Stimulated activated effector memory CD8-positive, alpha-beta T cell treated with anti-CD3 and anti-CD28 coated beads, Interleukin-12 subunit alpha, Interleukin-12 subunit beta, amount 100 ng/mL, for 72 hours (primary cell): Measurements from ENCODE around the gene S1PR4.
A peak's percentile ranks its signal among the peaks of the same experiment; 100 is the strongest.

Experiments used
- ATAC-seq: fragments of 150-1000 bp; cut with Tn5 transposase; 2 replicates; pipeline ENCODE4 v1.10.0; 2021
- DNase-seq, 2 donors: peaks; one replicate each; pipeline ENCODE4 v3.0.0; 2021 to 2022; ENCODE audit warnings: low spot score in 2 of 2
- H3K27ac Mint-ChIP-seq: one replicate; pipeline ENCODE4 v1.8.0; 2022; ENCODE audit warnings: mild to moderate bottlenecking, mixed read lengths
- H3K36me3 Mint-ChIP-seq: one replicate; pipeline ENCODE4 v1.8.0; 2022; ENCODE audit warnings: mild to moderate bottlenecking, mixed read lengths
- H3K4me1 Mint-ChIP-seq: one replicate; pipeline ENCODE4 v1.8.0; 2022; ENCODE audit warnings: mixed read lengths
- H3K4me3 Mint-ChIP-seq: one replicate; pipeline ENCODE4 v1.8.0; 2022; ENCODE audit warnings: mild to moderate bottlenecking, mixed read lengths
- H3K9me3 Mint-ChIP-seq: one replicate; pipeline ENCODE4 v1.8.0; 2022; ENCODE audit warnings: mixed read lengths

S1PR4 gene

GRCh38 chr19:3178377-3178972 lies at the start of gene S1PR4:
Gene S1PR4, plus strand, starts transcription at chr19:3178769. Its CDS starts 24 bp downstream, at chr19:3178793.
- ATAC-seq (peak; percentile 79), DNase-seq (peak; percentile 43 to 85)
- H3K27ac Mint-ChIP-seq, result peak within 1 kb of the TSS; percentile 95

GRCh38 chr19:3129112-3129511 lies 49.5 kb upstream of the S1PR4 start:
- Mint-ChIP-seq H3K4me1 (peaks cover 32% of the 10 kb centered on the region), H3K27ac (no peak overlapping the region), H3K36me3 (peaks cover 14% of the 10 kb centered on the region), H3K9me3 (no peaks in the 10 kb centered on the region), H3K4me3 (no peak overlapping the region)
- DNase-seq (no peak), ATAC-seq (no peak)

More at GRCh38 chr19:3178377-3178972, at the start of gene S1PR4:
- Mint-ChIP-seq H3K4me1 (peaks cover 29% of the 10 kb centered on the region), H3K9me3 (no peaks in the 10 kb centered on the region), H3K36me3 (peaks cover 68% of the 10 kb centered on the region), H3K4me3 (peak within 1 kb of the TSS; percentile 97)

GRCh38 chr19:3131168-3131567 lies 47.4 kb upstream of the S1PR4 start:
- DNase-seq (no peak), ATAC-seq (no peak)
- Mint-ChIP-seq H3K9me3 (no peaks in the 10 kb centered on the region), H3K4me1 (peaks cover 27% of the 10 kb centered on the region), H3K4me3 (peak overlapping the region; percentile 30), H3K27ac (peak overlapping the region; percentile 48), H3K36me3 (peaks cover 14% of the 10 kb centered on the region)

GRCh38 chr19:3132971-3133792 lies 45.4 kb upstream of the S1PR4 start:
- DNase-seq, result peak; percentile 73 to 88
- peak; percentile 98 for ATAC-seq
- Mint-ChIP-seq H3K9me3 (no peaks in the 10 kb centered on the region), H3K27ac (peak overlapping the region; percentile 91), H3K36me3 (peaks cover 30% of the 10 kb centered on the region), H3K4me3 (peak overlapping the region; percentile 66), H3K4me1 (peaks cover 31% of the 10 kb centered on the region)

GRCh38 chr19:3133793-3134116 lies 44.8 kb upstream of the S1PR4 start:
- H3K9me3 Mint-ChIP-seq, result no peaks in the 10 kb centered on the region
- ATAC-seq, result no peak
- no peak for DNase-seq
- peaks cover 36% of the 10 kb centered on the region for H3K36me3 Mint-ChIP-seq
- peak overlapping the region; percentile 66 for H3K4me3 Mint-ChIP-seq
- peak overlapping the region; percentile 91 for H3K27ac Mint-ChIP-seq
- peaks cover 31% of the 10 kb centered on the region for H3K4me1 Mint-ChIP-seq

GRCh38 chr19:3135961-3136683 lies 42.4 kb upstream of the S1PR4 start, which contains the start of gene GNA15:
Gene GNA15, plus strand, starts transcription at chr19:3136033. Its CDS starts 418 bp downstream, at chr19:3136451.
- H3K4me1 Mint-ChIP-seq, result peaks cover 44% of the 10 kb centered on the region
- no peak for DNase-seq

GRCh38 chr19:3136684-3137055 lies 41.9 kb upstream of the S1PR4 start:
- Mint-ChIP-seq H3K4me1 (peaks cover 49% of the 10 kb centered on the region), H3K9me3 (peaks cover 8% of the 10 kb centered on the region), H3K27ac (peak overlapping the region; percentile 86), H3K4me3 (peak overlapping the region; percentile 79), H3K36me3 (peaks cover 65% of the 10 kb centered on the region)
- no peak for ATAC-seq
- DNase-seq, result no peak

More at GRCh38 chr19:3135961-3136683, 42.4 kb upstream of the S1PR4 start, which contains the start of gene GNA15:
- Mint-ChIP-seq H3K4me3 (peak within 1 kb of the TSS; percentile 79), H3K27ac (peak within 1 kb of the TSS; percentile 86), H3K36me3 (peaks cover 60% of the 10 kb centered on the region), H3K9me3 (peaks cover 8% of the 10 kb centered on the region)
- peak; percentile 49 for ATAC-seq

GRCh38 chr19:3137119-3137518 lies 41.5 kb upstream of the S1PR4 start:
- no peak for ATAC-seq

GRCh38 chr19:3138268-3138667 lies 40.3 kb upstream of the S1PR4 start:
- Mint-ChIP-seq H3K4me3 (peak overlapping the region; percentile 79), H3K4me1 (peaks cover 47% of the 10 kb centered on the region), H3K27ac (no peak overlapping the region), H3K36me3 (peaks cover 74% of the 10 kb centered on the region), H3K9me3 (peaks cover 8% of the 10 kb centered on the region)
- no peak for ATAC-seq
- DNase-seq, result no peak

More at GRCh38 chr19:3137119-3137518, 41.5 kb upstream of the S1PR4 start:
- Mint-ChIP-seq H3K9me3 (peaks cover 8% of the 10 kb centered on the region), H3K27ac (peak overlapping the region; percentile 86), H3K36me3 (peaks cover 70% of the 10 kb centered on the region), H3K4me1 (peaks cover 53% of the 10 kb centered on the region), H3K4me3 (peak overlapping the region; percentile 79)
- no peak for DNase-seq

- H3K9me3 Mint-ChIP-seq, result peaks cover 8% of the 10 kb centered on the region
- DNase-seq (no peak), ATAC-seq (peak; percentile 66)
- peak overlapping the region; percentile 63 for H3K4me3 Mint-ChIP-seq
- peak overlapping the region; percentile 85 for H3K27ac Mint-ChIP-seq
- peaks cover 33% of the 10 kb centered on the region for H3K4me1 Mint-ChIP-seq
- H3K36me3 Mint-ChIP-seq, result peaks cover 86% of the 10 kb centered on the region
Measured at GRCh38 chr19:3140667-3141038, 37.9 kb upstream of the S1PR4 start.

- Mint-ChIP-seq H3K4me3 (peak overlapping the region; percentile 63), H3K4me1 (peaks cover 36% of the 10 kb centered on the region), H3K9me3 (peaks cover 8% of the 10 kb centered on the region), H3K36me3 (peaks cover 94% of the 10 kb centered on the region), H3K27ac (peak overlapping the region; percentile 85)
- ATAC-seq, result peak; percentile 84
- no peak for DNase-seq
Measured at GRCh38 chr19:3142292-3142670, 36.3 kb upstream of the S1PR4 start.

GRCh38 chr19:3142781-3143337 lies 35.7 kb upstream of the S1PR4 start:
- no peak for ATAC-seq

GRCh38 chr19:3145909-3146676 lies 32.5 kb upstream of the S1PR4 start:
- Mint-ChIP-seq H3K4me3 (no peak overlapping the region), H3K9me3 (no peaks in the 10 kb centered on the region), H3K36me3 (peaks cover 91% of the 10 kb centered on the region), H3K4me1 (peaks cover 35% of the 10 kb centered on the region), H3K27ac (no peak overlapping the region)
- ATAC-seq (no peak), DNase-seq (no peak)

More at GRCh38 chr19:3142781-3143337, 35.7 kb upstream of the S1PR4 start:
- Mint-ChIP-seq H3K27ac (peak overlapping the region; percentile 85), H3K36me3 (peaks cover 94% of the 10 kb centered on the region), H3K4me1 (peaks cover 36% of the 10 kb centered on the region), H3K4me3 (peak overlapping the region; percentile 63), H3K9me3 (peaks cover 8% of the 10 kb centered on the region)
- DNase-seq, result no peak

- ATAC-seq (peak; percentile 60), DNase-seq (peak; percentile 70 to 90)
- H3K4me3 Mint-ChIP-seq, result no peak overlapping the region
- H3K4me1 Mint-ChIP-seq, result peaks cover 31% of the 10 kb centered on the region
- H3K27ac Mint-ChIP-seq, result no peak overlapping the region
- H3K9me3 Mint-ChIP-seq, result no peaks in the 10 kb centered on the region
- H3K36me3 Mint-ChIP-seq, result peaks cover 85% of the 10 kb centered on the region
Measured at GRCh38 chr19:3146677-3147100, 31.9 kb upstream of the S1PR4 start.
